GM20000 (cell line): Measurements from ENCODE around the gene MLPH.

ENCODE experiments used
- DNase-seq: peaks from one replicate; pipeline ENCODE4 v3.0.0; 2012; ENCODE audit warnings: low spot score
- TF ChIP-seq, protein P1 (sequence below): IDR thresholded peaks from 2 replicates; pipeline ENCODE4 v1.5.1; 2012; ENCODE audit warnings: mild to moderate bottlenecking, control low read depth; ENCODE audit errors: extremely low read depth, missing control alignments

Gene MLPH

DNA sequence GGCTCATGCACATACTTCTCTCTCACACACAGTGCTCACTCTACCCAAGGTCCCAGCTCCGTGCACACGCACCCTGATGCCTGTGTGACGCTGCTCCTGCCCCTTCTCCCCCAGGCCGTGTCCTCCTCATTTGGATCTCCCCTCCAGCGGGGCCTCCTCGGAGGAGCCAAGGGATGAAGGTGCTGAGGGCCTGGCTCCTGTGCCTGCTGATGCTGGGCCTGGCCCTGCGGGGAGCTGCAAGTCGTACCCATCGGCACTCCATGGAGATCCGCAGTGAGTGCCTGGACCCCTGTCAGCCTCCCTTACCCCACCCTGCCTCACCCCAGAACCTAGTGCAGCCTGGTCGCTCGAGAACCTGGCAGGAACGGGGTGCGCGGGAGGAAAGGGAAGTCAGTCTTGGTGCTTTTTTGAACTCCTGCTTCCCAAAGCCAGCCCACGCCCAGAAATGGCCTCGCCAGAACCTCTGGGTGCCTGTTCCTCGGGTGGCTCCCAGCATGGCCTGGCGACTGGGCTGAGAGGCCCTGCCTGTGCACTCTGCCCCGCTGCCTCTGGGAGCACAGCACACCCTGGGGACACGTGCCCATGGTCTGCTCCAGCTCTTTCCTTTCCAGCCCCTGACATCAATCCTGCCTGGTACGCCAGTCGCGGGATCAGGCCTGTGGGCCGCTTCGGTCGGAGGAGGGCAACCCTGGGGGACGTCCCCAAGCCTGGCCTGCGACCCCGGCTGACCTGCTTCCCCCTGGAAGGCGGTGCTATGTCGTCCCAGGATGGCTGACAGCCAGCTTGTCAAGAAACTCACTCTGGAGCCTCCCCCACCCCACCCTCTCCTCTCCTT, 79.6 kb downstream of the MLPH start, which contains the start of gene PRLH:
PRLH (plus strand) TSS at position 174 of the 835 bp plus-strand sequence; CDS start at position 174, 0 bp downstream.
- no peak for DNase-seq

GRCh38 chr2:237567276-237568029, 80.4 kb downstream of the MLPH start:
- TF ChIP-seq, protein P1, sequence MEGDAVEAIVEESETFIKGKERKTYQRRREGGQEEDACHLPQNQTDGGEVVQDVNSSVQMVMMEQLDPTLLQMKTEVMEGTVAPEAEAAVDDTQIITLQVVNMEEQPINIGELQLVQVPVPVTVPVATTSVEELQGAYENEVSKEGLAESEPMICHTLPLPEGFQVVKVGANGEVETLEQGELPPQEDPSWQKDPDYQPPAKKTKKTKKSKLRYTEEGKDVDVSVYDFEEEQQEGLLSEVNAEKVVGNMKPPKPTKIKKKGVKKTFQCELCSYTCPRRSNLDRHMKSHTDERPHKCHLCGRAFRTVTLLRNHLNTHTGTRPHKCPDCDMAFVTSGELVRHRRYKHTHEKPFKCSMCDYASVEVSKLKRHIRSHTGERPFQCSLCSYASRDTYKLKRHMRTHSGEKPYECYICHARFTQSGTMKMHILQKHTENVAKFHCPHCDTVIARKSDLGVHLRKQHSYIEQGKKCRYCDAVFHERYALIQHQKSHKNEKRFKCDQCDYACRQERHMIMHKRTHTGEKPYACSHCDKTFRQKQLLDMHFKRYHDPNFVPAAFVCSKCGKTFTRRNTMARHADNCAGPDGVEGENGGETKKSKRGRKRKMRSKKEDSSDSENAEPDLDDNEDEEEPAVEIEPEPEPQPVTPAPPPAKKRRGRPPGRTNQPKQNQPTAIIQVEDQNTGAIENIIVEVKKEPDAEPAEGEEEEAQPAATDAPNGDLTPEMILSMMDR: no peak
- DNase-seq: no peak

More for the DNA sequence above, 79.6 kb downstream of the MLPH start, which contains the start of gene PRLH:
- TF ChIP-seq, protein P1: no peak

DNA sequence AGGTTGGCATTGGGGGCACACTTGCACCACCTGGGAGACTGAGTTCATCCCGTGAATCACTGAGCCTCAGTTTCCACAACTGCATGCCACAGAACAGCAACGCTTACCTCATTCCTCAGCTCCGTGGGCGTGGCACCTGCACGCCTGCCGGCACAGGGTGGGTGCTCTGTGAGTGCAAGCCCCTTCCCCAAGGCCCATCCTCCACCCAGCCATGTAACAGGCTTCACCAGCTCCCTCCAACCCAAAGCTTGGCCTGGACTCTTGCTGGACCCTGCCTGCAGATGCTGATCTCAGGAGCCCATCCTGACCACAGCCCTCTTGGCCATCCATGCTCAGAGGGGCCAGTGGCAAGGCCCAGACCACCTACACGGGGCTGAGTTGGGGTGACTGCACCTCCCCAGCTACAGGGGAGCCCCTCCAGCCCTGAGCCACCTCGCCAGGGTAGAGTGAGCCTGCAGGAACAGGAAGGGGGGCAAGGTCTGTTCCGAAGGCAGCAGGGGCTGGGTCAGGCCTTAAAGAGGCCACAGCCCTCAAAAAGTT, 81.1 kb downstream of the MLPH start:
- TF ChIP-seq, protein P1: no peak
- DNase-seq: no peak

DNA sequence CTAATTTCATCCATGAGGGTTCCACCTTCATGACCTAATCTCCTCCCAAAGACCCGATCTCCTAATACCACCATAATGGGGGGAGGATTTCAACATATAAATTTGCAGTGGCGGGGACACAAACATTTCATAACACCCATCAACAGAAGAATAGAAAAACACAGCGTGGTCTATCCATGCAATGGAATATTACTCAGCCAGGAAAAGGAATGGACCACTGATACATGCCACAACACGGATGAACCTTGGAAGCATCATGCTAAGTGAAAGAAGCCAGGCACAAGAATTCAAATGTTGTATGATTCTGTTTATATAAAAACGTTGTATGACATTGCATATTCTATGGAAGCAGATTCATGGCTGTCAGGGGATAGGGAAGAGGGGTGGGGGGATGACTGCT, 82.0 kb downstream of the MLPH start:
- no peak for DNase-seq
- TF ChIP-seq, protein P1: no peak

DNA sequence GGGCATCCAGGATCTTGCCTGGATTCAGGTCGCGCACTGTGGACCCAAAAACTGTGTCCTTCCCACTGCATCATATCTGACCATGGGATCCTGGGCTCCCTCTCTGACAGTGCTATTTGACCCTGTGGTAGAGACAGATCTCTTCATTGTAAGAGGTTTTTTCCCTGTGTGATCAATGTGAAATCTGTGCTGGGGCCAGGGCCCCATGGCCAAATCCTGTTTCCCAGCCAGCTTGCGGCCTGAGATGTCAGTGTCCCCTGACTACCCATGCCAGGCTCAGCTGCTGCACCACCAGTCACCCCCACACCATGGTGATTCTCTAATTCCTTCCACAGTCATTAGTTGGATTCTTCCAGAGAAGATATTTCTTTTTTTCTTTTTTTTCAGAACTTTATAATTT, 82.8 kb downstream of the MLPH start:
- TF ChIP-seq, protein P1: no peak
- no peak for DNase-seq

- TF ChIP-seq, protein P1: no peak
- DNase-seq: no peak
Observed at GRCh38 chr2:237570776-237571335, 83.8 kb downstream of the MLPH start.
